ENCODE data around the gene FBXL14.

GRCh38 chr12:1517734-1518525 lies 76.5 kb downstream of the FBXL14 start:
- no peak for TF ChIP-seq POLR2A (IDR thresholded peaks at IDR 0.05)
- no peak for TF ChIP-seq CTCF (IDR thresholded peaks at IDR 0.05)

Measured in suprapubic skin (tissue), 3 donors.